ENCODE results near the gene TLCD3B. TPM values are rescaled to one million over a fixed set of nuclear protein-coding genes. Genes with fewer than 3 reads are reported as not detected.
A peak's percentile ranks its signal among the peaks of the same experiment; 100 is the strongest.

TLCD3B gene, protein sequence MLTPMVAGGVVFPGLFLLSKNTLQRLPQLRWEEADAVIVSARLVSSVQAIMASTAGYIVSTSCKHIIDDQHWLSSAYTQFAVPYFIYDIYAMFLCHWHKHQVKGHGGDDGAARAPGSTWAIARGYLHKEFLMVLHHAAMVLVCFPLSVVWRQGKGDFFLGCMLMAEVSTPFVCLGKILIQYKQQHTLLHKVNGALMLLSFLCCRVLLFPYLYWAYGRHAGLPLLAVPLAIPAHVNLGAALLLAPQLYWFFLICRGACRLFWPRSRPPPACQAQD
- total RNA-seq (not detected), polyA plus RNA-seq (ENCODE audit: insufficient read depth, low read depth, low replicate concordance) (not detected)
- long read RNA-seq, donor 1 = 0 reads
- long read RNA-seq, donor 2 = 0 reads
- long read RNA-seq, donor 3 = 0 reads
- long read RNA-seq, donor 4 = 0 reads
- long read RNA-seq, donor 5 = 0 reads
- long read RNA-seq, donor 6, partial matches to known transcripts = 64 of 192 reads
- long read RNA-seq, donor 6, other reads (novel, unspliced or antisense) = 128 of 192 reads
- long read RNA-seq, donor 7 = 0 reads
- long read RNA-seq, donor 8, partial matches to known transcripts = 5 of 5 reads
- long read RNA-seq, donor 8, other reads (novel, unspliced or antisense) = 0 of 5 reads
- long read RNA-seq, donor 9 = 0 reads
- long read RNA-seq, donor 10 = 0 reads

DNA sequence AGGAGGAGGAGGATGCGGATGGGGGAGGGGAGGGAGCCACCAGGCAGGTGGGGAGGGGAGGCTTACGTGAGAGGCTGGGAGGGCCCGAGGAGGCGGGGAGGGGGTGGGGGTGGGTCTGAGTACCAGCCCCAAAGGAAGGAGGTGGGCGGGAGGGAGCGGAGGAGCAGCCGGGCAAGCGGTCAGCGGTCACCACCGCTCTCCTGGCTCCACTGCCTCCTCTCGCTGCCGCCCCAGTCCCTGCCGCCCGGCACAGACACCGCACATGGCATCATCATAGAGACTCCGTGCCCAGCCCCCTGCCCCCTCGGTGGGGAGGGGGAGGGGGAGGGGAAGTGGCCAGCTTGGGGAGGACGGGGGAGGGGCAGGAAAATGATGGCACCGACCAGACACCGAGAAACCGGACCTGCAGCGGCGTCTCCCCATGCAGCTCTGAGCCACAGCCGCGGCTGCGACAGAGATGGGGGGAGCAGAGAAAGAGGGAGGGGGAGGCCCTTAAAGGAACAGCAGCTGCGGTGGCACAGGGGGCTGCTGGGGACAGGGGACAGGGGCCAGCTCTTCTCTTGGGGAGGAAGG is at the start of gene TLCD3B:
Gene TLCD3B (minus strand): TSS at position 431 of the 573 bp plus-strand sequence. CDS start 744 bp downstream, outside the sequence.
- FAIRE-seq (no peak), DNase-seq (peak in 4 of 5 donors; percentile 46 to 82 (median 53))
- intact Hi-C loops (cut with DNase I) = no loop called here
- TF ChIP-seq, protein P1, sequence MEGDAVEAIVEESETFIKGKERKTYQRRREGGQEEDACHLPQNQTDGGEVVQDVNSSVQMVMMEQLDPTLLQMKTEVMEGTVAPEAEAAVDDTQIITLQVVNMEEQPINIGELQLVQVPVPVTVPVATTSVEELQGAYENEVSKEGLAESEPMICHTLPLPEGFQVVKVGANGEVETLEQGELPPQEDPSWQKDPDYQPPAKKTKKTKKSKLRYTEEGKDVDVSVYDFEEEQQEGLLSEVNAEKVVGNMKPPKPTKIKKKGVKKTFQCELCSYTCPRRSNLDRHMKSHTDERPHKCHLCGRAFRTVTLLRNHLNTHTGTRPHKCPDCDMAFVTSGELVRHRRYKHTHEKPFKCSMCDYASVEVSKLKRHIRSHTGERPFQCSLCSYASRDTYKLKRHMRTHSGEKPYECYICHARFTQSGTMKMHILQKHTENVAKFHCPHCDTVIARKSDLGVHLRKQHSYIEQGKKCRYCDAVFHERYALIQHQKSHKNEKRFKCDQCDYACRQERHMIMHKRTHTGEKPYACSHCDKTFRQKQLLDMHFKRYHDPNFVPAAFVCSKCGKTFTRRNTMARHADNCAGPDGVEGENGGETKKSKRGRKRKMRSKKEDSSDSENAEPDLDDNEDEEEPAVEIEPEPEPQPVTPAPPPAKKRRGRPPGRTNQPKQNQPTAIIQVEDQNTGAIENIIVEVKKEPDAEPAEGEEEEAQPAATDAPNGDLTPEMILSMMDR (IDR thresholded peaks at IDR 0.05; ENCODE audit: borderline replicate concordance, extremely low read depth, insufficient read depth) = no peak
- no peak within 1 kb of the TSS for H3K9ac ChIP-seq (ENCODE audit: low read length in 3 of 3)
- no peaks in the 10 kb centered on the region for H3K36me3 ChIP-seq (ENCODE audit: control insufficient read depth in 2 of 3, insufficient read depth in 3 of 3, low read length in 3 of 3)
- no peaks in the 10 kb centered on the region for H3K9me3 ChIP-seq (ENCODE audit: control insufficient read depth in 2 of 3, insufficient read depth in 1 of 3, low read length in 3 of 3)
- H3K27me3 ChIP-seq (ENCODE audit: control insufficient read depth, insufficient read depth, low read length) = peaks cover 3% of the 10 kb centered on the region
- H3K27ac ChIP-seq (ENCODE audit: low read depth in 2 of 2, low read length in 2 of 2) = no peak within 1 kb of the TSS
- no peaks in the 10 kb centered on the region for H3K4me1 ChIP-seq (ENCODE audit: control insufficient read depth in 2 of 3, insufficient read depth in 2 of 3, low read depth in 1 of 3, low read length in 3 of 3)
- H3K4me3 ChIP-seq (ENCODE audit: low read length in 3 of 3) = no peak within 1 kb of the TSS

DNA sequence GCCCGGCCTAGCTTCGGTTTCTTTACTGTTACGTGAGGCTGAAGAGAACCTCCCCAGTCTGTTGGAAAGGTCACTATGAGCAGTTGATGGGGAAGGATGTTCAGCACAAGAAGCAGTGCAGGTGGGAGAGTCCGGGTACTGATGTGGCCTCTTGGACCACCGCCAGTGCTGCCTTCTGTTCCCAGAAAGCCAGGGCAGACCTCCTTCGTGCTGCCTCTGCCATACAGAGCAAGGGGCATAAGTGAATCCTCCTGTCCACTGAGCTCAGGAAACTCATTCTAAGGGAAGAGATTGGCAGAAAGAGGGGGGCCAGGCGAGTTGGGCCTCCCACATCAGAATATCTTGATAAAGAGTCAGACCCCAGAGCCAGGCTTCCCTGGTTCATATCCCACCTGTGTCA is 48.4 kb upstream of the TLCD3B start:
- intact Hi-C loops (cut with DNase I) = no loop called here
- peaks cover 0 to 42% (median 33%) of the 10 kb centered on the region in 3 donors for H3K36me3 ChIP-seq (ENCODE audit: control insufficient read depth in 2 of 3, insufficient read depth in 3 of 3, low read length in 3 of 3)
- no peak overlapping the region for H3K9ac ChIP-seq (ENCODE audit: low read length in 3 of 3)

DNA sequence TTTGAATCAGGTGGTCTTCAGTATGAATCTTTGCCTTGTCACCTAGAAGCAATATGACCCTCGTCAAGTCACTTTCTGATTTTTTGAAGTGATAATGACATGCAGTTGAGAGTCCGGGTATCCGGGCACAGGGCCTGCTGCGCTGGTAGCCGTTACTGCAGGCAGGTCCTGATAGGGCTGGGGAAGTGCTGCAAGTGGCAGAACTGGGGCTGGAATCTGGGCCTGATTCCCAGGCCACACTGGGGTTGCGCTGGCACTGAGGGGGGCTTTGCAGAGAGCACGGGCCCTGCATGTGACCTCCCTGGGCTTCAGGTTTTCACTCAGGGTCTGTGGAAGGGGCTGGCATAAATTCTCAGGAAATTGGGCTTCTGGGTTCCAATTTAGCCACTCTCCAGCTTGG is 47.7 kb upstream of the TLCD3B start:
- Histone ChIP-seq H3K27ac (ENCODE audit: low read depth in 2 of 2, low read length in 2 of 2) (no peak overlapping the region), H3K9me3 (ENCODE audit: control insufficient read depth in 2 of 3, insufficient read depth in 1 of 3, low read length in 3 of 3) (no peaks in the 10 kb centered on the region), H3K4me3 (ENCODE audit: low read length in 3 of 3) (no peak overlapping the region), H3K36me3 (ENCODE audit: control insufficient read depth in 2 of 3, insufficient read depth in 3 of 3, low read length in 3 of 3) (peaks cover 0 to 34% (median 28%) of the 10 kb centered on the region in 3 donors), H3K4me1 (ENCODE audit: control insufficient read depth in 2 of 3, insufficient read depth in 2 of 3, low read depth in 1 of 3, low read length in 3 of 3) (peaks cover 0 to 22% (median 8%) of the 10 kb centered on the region in 3 donors), H3K27me3 (ENCODE audit: control insufficient read depth, insufficient read depth, low read length) (no peaks in the 10 kb centered on the region), H3K9ac (ENCODE audit: low read length in 3 of 3) (no peak overlapping the region)
- no peak for FAIRE-seq
- TF ChIP-seq, protein P1 (IDR thresholded peaks at IDR 0.05; ENCODE audit: borderline replicate concordance, extremely low read depth, insufficient read depth) = no peak
- peak in 1 of 5 donors; percentile 57 for DNase-seq
- intact Hi-C loops (cut with DNase I) = no loop called here

More for the DNA sequence above, 48.4 kb upstream of the TLCD3B start:
- DNase-seq = no peak
- TF ChIP-seq, protein P1 (IDR thresholded peaks at IDR 0.05; ENCODE audit: borderline replicate concordance, extremely low read depth, insufficient read depth) = no peak
- H3K27ac ChIP-seq (ENCODE audit: low read depth in 2 of 2, low read length in 2 of 2) = no peak overlapping the region
- H3K4me3 ChIP-seq (ENCODE audit: low read length in 3 of 3) = no peak overlapping the region
- no peak for FAIRE-seq
- no peaks in the 10 kb centered on the region for H3K27me3 ChIP-seq (ENCODE audit: control insufficient read depth, insufficient read depth, low read length)
- H3K4me1 ChIP-seq (ENCODE audit: control insufficient read depth in 2 of 3, insufficient read depth in 2 of 3, low read depth in 1 of 3, low read length in 3 of 3) = peaks cover 0 to 22% (median 8%) of the 10 kb centered on the region in 3 donors
- no peaks in the 10 kb centered on the region for H3K9me3 ChIP-seq (ENCODE audit: control insufficient read depth in 2 of 3, insufficient read depth in 1 of 3, low read length in 3 of 3)

All from kidney (tissue), 22 donors.